Activated CD4-positive, alpha-beta memory T cell treated with anti-CD3 and anti-CD28 coated beads, Interleukin-2, amount 10 ng/mL, durations not matched to agents 7 days and 5 days (primary cell): Measurements from ENCODE around the gene ERC2. TPM values are rescaled to one million over a fixed set of nuclear protein-coding genes. Genes with fewer than 3 reads are reported as not detected.

Source experiments
- CTCF ChIA-PET: fragments of 350-600 bp; sonication (Branson Sonifier 250); formaldehyde crosslinking; loops from one replicate; lab custom pipeline; 2021; ENCODE audit warnings: antibody characterized with exemption, inconsistent platforms; lab: Charles Lee
- POLR2A ChIA-PET: fragments of 350-600 bp; sonication (Branson Sonifier 250); formaldehyde crosslinking; loops from one replicate; lab custom pipeline; 2021; ENCODE audit warnings: antibody characterized with exemption; lab: Charles Lee
- DNase-seq: peaks from one replicate; pipeline ENCODE4 v3.0.0-alpha.2; 2020
- H3K27ac Mint-ChIP-seq: one replicate; pipeline ENCODE4 v1.8.0; 2021; ENCODE audit warnings: mild to moderate bottlenecking, mixed read lengths
- H3K27me3 Mint-ChIP-seq: one replicate; pipeline ENCODE4 v1.8.0; 2021; ENCODE audit warnings: mixed read lengths
- H3K36me3 Mint-ChIP-seq: one replicate; pipeline ENCODE4 v1.8.0; 2021; ENCODE audit warnings: low read depth, mixed read lengths
- H3K4me1 Mint-ChIP-seq: one replicate; pipeline ENCODE4 v1.8.0; 2021; ENCODE audit warnings: mixed read lengths
- H3K4me3 Mint-ChIP-seq: one replicate; pipeline ENCODE4 v1.8.0; 2021; ENCODE audit warnings: mild to moderate bottlenecking, mixed read lengths
- H3K9me3 Mint-ChIP-seq: one replicate; pipeline ENCODE4 v1.8.0; 2021; ENCODE audit warnings: mixed read lengths
- total RNA-seq, 2 experiments: library from RNA; stranded (reverse); gene quantifications; one replicate each; pipeline ENCODE4 v1.2.3, GENCODE V29; 2021

The ERC2 gene
- total RNA-seq, 2 experiments from 2014 or later, result not detected

- Mint-ChIP-seq H3K9me3 (no peaks in the 10 kb centered on the region), H3K27ac (no peak overlapping the region), H3K36me3 (no peaks in the 10 kb centered on the region), H3K4me3 (no peak overlapping the region), H3K27me3 (peaks cover 2% of the 10 kb centered on the region), H3K4me1 (no peaks in the 10 kb centered on the region)
- POLR2A ChIA-PET, result no interaction called here
- CTCF ChIA-PET, result no interaction called here
- DNase-seq, result no peak
These were observed 151.3 kb downstream of the ERC2 start for GRCh38 chr3:56316944-56317343.

- Mint-ChIP-seq H3K9me3 (no peaks in the 10 kb centered on the region), H3K36me3 (no peaks in the 10 kb centered on the region), H3K4me3 (no peak overlapping the region), H3K27me3 (peaks cover 2% of the 10 kb centered on the region), H3K27ac (no peak overlapping the region), H3K4me1 (no peaks in the 10 kb centered on the region)
- CTCF ChIA-PET, result interaction anchor here (1.0 kb wide), 1 partner anchor 26 kb away, joined by 3 read pairs; no protein-coding TSS in a partner anchor
- no peak for DNase-seq
- POLR2A ChIA-PET, result no interaction called here
These were observed 153.4 kb downstream of the ERC2 start for GRCh38 chr3:56314842-56315241.

- no peak for DNase-seq
- ChIA-PET CTCF (no interaction called here), POLR2A (no interaction called here)
- no peak overlapping the region for H3K4me3 Mint-ChIP-seq
- no peaks in the 10 kb centered on the region for H3K27me3 Mint-ChIP-seq
- H3K27ac Mint-ChIP-seq, result no peak overlapping the region
- H3K4me1 Mint-ChIP-seq, result no peaks in the 10 kb centered on the region
- H3K36me3 Mint-ChIP-seq, result no peaks in the 10 kb centered on the region
- no peaks in the 10 kb centered on the region for H3K9me3 Mint-ChIP-seq
These were observed 158.8 kb downstream of the ERC2 start for GRCh38 chr3:56309465-56309864.

- ChIA-PET POLR2A (no interaction called here), CTCF (interaction anchor here (0.6 to 0.9 kb wide), 2 partner anchors 32 to 56 kb away, joined by 3 to 4 read pairs; no protein-coding TSS in a partner anchor)
- no peaks in the 10 kb centered on the region for H3K27me3 Mint-ChIP-seq
- no peaks in the 10 kb centered on the region for H3K9me3 Mint-ChIP-seq
- no peaks in the 10 kb centered on the region for H3K36me3 Mint-ChIP-seq
- DNase-seq, result no peak
- H3K4me3 Mint-ChIP-seq, result no peak overlapping the region
- H3K4me1 Mint-ChIP-seq, result peaks cover 1% of the 10 kb centered on the region
- H3K27ac Mint-ChIP-seq, result no peak overlapping the region
These were observed 159.8 kb downstream of the ERC2 start for GRCh38 chr3:56308471-56308870.

- no peak for DNase-seq
- Mint-ChIP-seq H3K27me3 (peaks cover 2% of the 10 kb centered on the region), H3K27ac (no peak overlapping the region), H3K9me3 (no peaks in the 10 kb centered on the region), H3K36me3 (no peaks in the 10 kb centered on the region), H3K4me3 (no peak overlapping the region), H3K4me1 (peaks cover 1% of the 10 kb centered on the region)
- ChIA-PET POLR2A (no interaction called here), CTCF (interaction anchor here (0.5 to 2.9 kb wide), 4 partner anchors 10 to 71 kb away, joined by 3 to 11 read pairs (median 6); no protein-coding TSS in a partner anchor)
These were observed 164.2 kb downstream of the ERC2 start for GRCh38 chr3:56304069-56304468.

- no peaks in the 10 kb centered on the region for H3K36me3 Mint-ChIP-seq
- H3K27ac Mint-ChIP-seq, result no peak overlapping the region
These were observed 164.8 kb downstream of the ERC2 start for GRCh38 chr3:56303487-56303886.

GRCh38 chr3:56302417-56302816, 165.8 kb downstream of the ERC2 start:
- Mint-ChIP-seq H3K4me3 (no peak overlapping the region), H3K36me3 (no peaks in the 10 kb centered on the region), H3K27ac (no peak overlapping the region), H3K9me3 (no peaks in the 10 kb centered on the region), H3K27me3 (peaks cover 2% of the 10 kb centered on the region), H3K4me1 (peaks cover 1% of the 10 kb centered on the region)
- DNase-seq, result no peak
- POLR2A ChIA-PET, result no interaction called here
- CTCF ChIA-PET, result interaction anchor here (1.1 to 2.9 kb wide), 3 partner anchors 8 to 13 kb away, joined by 4 to 11 read pairs (median 6); no protein-coding TSS in a partner anchor

More at GRCh38 chr3:56303487-56303886, 164.8 kb downstream of the ERC2 start:
- Mint-ChIP-seq H3K4me3 (no peak overlapping the region), H3K27me3 (peaks cover 2% of the 10 kb centered on the region), H3K4me1 (peaks cover 1% of the 10 kb centered on the region), H3K9me3 (no peaks in the 10 kb centered on the region)
- DNase-seq, result peak; percentile 20
- POLR2A ChIA-PET, result no interaction called here
- CTCF ChIA-PET, result interaction anchor here (0.8 to 2.9 kb wide), 5 partner anchors 9 to 52 kb away, joined by 4 to 11 read pairs (median 6); no protein-coding TSS in a partner anchor

- no peak overlapping the region for H3K4me3 Mint-ChIP-seq
- no peak overlapping the region for H3K27ac Mint-ChIP-seq
- H3K36me3 Mint-ChIP-seq, result no peaks in the 10 kb centered on the region
- CTCF ChIA-PET, result no interaction called here
- peaks cover 5% of the 10 kb centered on the region for H3K27me3 Mint-ChIP-seq
- POLR2A ChIA-PET, result no interaction called here
- H3K4me1 Mint-ChIP-seq, result peaks cover 15% of the 10 kb centered on the region
- no peak for DNase-seq
- H3K9me3 Mint-ChIP-seq, result no peaks in the 10 kb centered on the region
These were observed 170.9 kb downstream of the ERC2 start for GRCh38 chr3:56297281-56297840.

- H3K36me3 Mint-ChIP-seq, result no peaks in the 10 kb centered on the region
- H3K27ac Mint-ChIP-seq, result no peak overlapping the region
- ChIA-PET CTCF (no interaction called here), POLR2A (no interaction called here)
- H3K4me3 Mint-ChIP-seq, result no peak overlapping the region
- peaks cover 19% of the 10 kb centered on the region for H3K4me1 Mint-ChIP-seq
- no peaks in the 10 kb centered on the region for H3K9me3 Mint-ChIP-seq
- H3K27me3 Mint-ChIP-seq, result peaks cover 5% of the 10 kb centered on the region
- DNase-seq, result no peak
These were observed 171.9 kb downstream of the ERC2 start for GRCh38 chr3:56296361-56296760.

GRCh38 chr3:56295161-56295560, 173.1 kb downstream of the ERC2 start:
- ChIA-PET CTCF (interaction anchor here (1.7 kb wide), 1 partner anchor 8 kb away, joined by 6 read pairs; no protein-coding TSS in a partner anchor), POLR2A (interaction anchor here (0.6 kb wide), 1 partner anchor 387 kb away, joined by 4 read pairs; no protein-coding TSS in a partner anchor)

GRCh38 chr3:56294286-56294685, 174.0 kb downstream of the ERC2 start:
- Mint-ChIP-seq H3K9me3 (no peaks in the 10 kb centered on the region), H3K4me3 (no peak overlapping the region), H3K27me3 (peaks cover 4% of the 10 kb centered on the region), H3K27ac (no peak overlapping the region), H3K4me1 (peaks cover 39% of the 10 kb centered on the region), H3K36me3 (peaks cover 1% of the 10 kb centered on the region)
- ChIA-PET POLR2A (no interaction called here), CTCF (interaction anchor here (1.7 kb wide), 1 partner anchor 9 kb away, joined by 6 read pairs; no protein-coding TSS in a partner anchor)
- DNase-seq, result no peak

More at GRCh38 chr3:56295161-56295560, 173.1 kb downstream of the ERC2 start:
- Mint-ChIP-seq H3K9me3 (no peaks in the 10 kb centered on the region), H3K27me3 (peaks cover 5% of the 10 kb centered on the region), H3K4me1 (peaks cover 30% of the 10 kb centered on the region), H3K36me3 (no peaks in the 10 kb centered on the region), H3K27ac (no peak overlapping the region), H3K4me3 (no peak overlapping the region)
- no peak for DNase-seq

- ChIA-PET POLR2A (no interaction called here), CTCF (interaction anchor here (2.1 kb wide), 1 partner anchor 11 kb away, joined by 11 read pairs; no protein-coding TSS in a partner anchor)
- no peak for DNase-seq
- no peak overlapping the region for H3K4me3 Mint-ChIP-seq
- peaks cover 44% of the 10 kb centered on the region for H3K4me1 Mint-ChIP-seq
- H3K27ac Mint-ChIP-seq, result peak overlapping the region; percentile 69
- peaks cover 5% of the 10 kb centered on the region for H3K27me3 Mint-ChIP-seq
- H3K9me3 Mint-ChIP-seq, result no peaks in the 10 kb centered on the region
- peaks cover 3% of the 10 kb centered on the region for H3K36me3 Mint-ChIP-seq
These were observed 176.3 kb downstream of the ERC2 start for GRCh38 chr3:56291953-56292352.

- H3K27me3 Mint-ChIP-seq, result peaks cover 5% of the 10 kb centered on the region
- CTCF ChIA-PET, result interaction anchor here (2.1 kb wide), 1 partner anchor 12 kb away, joined by 11 read pairs; no protein-coding TSS in a partner anchor
- peak overlapping the region; percentile 69 for H3K27ac Mint-ChIP-seq
- H3K36me3 Mint-ChIP-seq, result peaks cover 3% of the 10 kb centered on the region
- peaks cover 43% of the 10 kb centered on the region for H3K4me1 Mint-ChIP-seq
- no peaks in the 10 kb centered on the region for H3K9me3 Mint-ChIP-seq
- DNase-seq, result peak; percentile 26
- peak overlapping the region; percentile 23 for H3K4me3 Mint-ChIP-seq
- POLR2A ChIA-PET, result no interaction called here
These were observed 177.0 kb downstream of the ERC2 start for GRCh38 chr3:56291244-56291680.
